Liver (tissue), 3 donors: ENCODE results near the gene SDK2.

Source experiments
- GABPA ChIP-seq, 2 donors: IDR thresholded peaks in 1 of 2; conservative IDR thresholded peaks in 1 of 2; 2 replicates each; pipeline ENCODE4 v1.6.1; 2016; ENCODE audit warnings: antibody characterized with exemption in 2 of 2, mild to moderate bottlenecking in 1 of 2, moderate library complexity in 1 of 2
- HNF4A ChIP-seq, 2 donors: conservative IDR thresholded peaks; 2 replicates each; pipeline ENCODE4 v1.6.1; 2016; ENCODE audit warnings: antibody characterized with exemption in 2 of 2, mild to moderate bottlenecking in 2 of 2
- TF ChIP-seq, protein P1 (sequence below): IDR thresholded peaks from 2 replicates; pipeline ENCODE4 v1.6.1; 2016; ENCODE audit warnings: antibody characterized with exemption, mild to moderate bottlenecking
- TF ChIP-seq, protein P2 (sequence below): IDR thresholded peaks from 2 replicates; pipeline ENCODE4 v1.6.1; 2016; ENCODE audit warnings: antibody characterized with exemption
- TF ChIP-seq, protein P3 (sequence below): fragments of 150-350 bp; IDR thresholded peaks from 2 replicates; pipeline ENCODE4 v1.5.1; 2017; ENCODE audit warnings: improper control_type of control experiment, low read depth, low read length; ENCODE audit not compliant: missing input control
- TF ChIP-seq, protein P4 (sequence below): IDR thresholded peaks from 2 replicates; pipeline ENCODE4 v1.6.1; 2016; ENCODE audit warnings: antibody characterized with exemption
- donor health status: healthy.
- donor health status: healthy.

DNA sequence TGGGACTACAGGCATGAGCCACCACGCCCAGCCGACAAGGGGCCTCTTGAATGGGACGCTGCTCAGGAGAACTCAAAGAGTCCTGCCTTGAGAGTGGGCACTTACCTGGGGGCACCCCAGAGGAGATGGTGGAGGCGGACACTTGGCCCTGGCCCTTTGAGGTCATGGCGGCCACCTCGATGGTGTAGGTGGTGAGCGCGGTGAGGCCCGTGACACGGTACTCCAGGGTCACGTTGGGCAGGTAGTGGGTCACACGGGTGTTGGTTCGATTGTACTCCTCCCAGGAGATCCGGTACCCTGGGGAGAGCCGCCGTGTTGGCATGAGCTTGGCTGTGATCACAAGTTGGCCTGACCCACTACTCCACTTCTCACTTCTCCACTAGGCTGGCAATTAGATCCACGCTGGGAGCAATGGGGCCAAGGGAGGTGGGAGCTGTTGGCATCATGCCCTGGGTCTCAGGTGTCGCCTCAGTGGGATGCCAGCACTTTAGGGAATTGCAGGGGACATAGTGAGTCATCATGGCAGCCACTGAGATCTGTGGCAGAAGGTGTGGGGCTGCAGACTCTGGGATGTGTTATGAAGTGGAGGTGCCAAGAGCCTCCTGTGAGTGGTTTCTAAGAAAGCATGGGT is 243.2 kb downstream of the SDK2 start:
- TF ChIP-seq, protein P1, sequence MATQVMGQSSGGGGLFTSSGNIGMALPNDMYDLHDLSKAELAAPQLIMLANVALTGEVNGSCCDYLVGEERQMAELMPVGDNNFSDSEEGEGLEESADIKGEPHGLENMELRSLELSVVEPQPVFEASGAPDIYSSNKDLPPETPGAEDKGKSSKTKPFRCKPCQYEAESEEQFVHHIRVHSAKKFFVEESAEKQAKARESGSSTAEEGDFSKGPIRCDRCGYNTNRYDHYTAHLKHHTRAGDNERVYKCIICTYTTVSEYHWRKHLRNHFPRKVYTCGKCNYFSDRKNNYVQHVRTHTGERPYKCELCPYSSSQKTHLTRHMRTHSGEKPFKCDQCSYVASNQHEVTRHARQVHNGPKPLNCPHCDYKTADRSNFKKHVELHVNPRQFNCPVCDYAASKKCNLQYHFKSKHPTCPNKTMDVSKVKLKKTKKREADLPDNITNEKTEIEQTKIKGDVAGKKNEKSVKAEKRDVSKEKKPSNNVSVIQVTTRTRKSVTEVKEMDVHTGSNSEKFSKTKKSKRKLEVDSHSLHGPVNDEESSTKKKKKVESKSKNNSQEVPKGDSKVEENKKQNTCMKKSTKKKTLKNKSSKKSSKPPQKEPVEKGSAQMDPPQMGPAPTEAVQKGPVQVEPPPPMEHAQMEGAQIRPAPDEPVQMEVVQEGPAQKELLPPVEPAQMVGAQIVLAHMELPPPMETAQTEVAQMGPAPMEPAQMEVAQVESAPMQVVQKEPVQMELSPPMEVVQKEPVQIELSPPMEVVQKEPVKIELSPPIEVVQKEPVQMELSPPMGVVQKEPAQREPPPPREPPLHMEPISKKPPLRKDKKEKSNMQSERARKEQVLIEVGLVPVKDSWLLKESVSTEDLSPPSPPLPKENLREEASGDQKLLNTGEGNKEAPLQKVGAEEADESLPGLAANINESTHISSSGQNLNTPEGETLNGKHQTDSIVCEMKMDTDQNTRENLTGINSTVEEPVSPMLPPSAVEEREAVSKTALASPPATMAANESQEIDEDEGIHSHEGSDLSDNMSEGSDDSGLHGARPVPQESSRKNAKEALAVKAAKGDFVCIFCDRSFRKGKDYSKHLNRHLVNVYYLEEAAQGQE, result no peak
- TF ChIP-seq, protein P2, sequence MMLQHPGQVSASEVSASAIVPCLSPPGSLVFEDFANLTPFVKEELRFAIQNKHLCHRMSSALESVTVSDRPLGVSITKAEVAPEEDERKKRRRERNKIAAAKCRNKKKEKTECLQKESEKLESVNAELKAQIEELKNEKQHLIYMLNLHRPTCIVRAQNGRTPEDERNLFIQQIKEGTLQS, result no peak
- TF ChIP-seq GABPA (IDR thresholded peaks at IDR 0.05 in 1 of 2, conservative IDR thresholded peaks at IDR 0.05 in 1 of 2), result no peak
- no peak for TF ChIP-seq HNF4A (conservative IDR thresholded peaks at IDR 0.05)
- TF ChIP-seq, protein P3, sequence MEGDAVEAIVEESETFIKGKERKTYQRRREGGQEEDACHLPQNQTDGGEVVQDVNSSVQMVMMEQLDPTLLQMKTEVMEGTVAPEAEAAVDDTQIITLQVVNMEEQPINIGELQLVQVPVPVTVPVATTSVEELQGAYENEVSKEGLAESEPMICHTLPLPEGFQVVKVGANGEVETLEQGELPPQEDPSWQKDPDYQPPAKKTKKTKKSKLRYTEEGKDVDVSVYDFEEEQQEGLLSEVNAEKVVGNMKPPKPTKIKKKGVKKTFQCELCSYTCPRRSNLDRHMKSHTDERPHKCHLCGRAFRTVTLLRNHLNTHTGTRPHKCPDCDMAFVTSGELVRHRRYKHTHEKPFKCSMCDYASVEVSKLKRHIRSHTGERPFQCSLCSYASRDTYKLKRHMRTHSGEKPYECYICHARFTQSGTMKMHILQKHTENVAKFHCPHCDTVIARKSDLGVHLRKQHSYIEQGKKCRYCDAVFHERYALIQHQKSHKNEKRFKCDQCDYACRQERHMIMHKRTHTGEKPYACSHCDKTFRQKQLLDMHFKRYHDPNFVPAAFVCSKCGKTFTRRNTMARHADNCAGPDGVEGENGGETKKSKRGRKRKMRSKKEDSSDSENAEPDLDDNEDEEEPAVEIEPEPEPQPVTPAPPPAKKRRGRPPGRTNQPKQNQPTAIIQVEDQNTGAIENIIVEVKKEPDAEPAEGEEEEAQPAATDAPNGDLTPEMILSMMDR, result no peak
- TF ChIP-seq, protein P4, sequence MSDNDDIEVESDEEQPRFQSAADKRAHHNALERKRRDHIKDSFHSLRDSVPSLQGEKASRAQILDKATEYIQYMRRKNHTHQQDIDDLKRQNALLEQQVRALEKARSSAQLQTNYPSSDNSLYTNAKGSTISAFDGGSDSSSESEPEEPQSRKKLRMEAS, result no peak
